Measurements from ENCODE around the gene GRK6.

The GRK6 gene

DNA sequence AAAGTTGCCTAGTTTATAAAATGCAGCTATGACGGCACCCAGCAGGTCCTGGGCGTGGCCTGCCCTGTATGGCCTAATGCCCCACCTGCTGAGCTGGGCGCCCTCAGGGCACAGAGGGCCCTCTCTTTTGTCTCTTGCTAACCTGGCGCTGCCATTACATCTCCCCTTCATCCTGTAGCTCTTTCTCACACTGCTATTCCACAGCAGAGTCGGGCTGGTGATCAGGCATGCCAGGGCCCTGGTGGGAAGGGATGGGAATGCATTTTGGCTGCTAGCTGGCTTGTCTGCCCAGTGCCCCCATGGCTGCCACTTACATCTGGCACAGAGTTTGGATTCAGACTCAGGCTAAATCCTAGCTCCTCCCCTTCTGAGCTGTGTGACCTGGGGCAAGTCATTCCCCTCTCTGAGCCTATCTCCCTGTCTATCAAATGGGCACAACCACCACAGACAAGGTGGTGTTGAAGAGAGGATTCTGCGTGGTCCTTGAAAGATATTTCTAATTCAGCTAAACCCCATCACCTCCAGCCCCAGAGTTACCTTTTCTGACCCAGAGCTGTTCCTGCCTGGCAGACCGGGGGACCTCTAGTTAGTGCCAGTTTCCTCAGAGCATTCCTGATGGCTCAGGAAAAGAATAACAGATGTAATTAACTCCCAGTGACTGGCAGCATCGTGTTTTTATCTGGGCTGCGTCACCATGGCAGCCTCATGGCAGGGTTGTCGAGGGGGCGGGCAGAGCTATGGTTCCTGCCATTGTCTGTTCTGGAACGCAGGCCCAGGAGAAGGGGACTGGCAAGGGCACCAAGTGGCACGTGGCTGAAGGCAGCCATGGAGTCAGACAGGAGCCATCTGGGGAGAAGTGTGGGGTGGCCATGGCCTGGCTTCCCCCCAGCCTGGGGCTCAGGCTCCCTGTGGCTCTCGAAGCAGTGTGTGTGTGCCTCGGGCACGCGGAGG is 26.5 kb downstream of the GRK6 start:
- DNase-seq (ENCODE audit: low read depth in 3 of 3, low spot score in 1 of 3): no peak

DNA sequence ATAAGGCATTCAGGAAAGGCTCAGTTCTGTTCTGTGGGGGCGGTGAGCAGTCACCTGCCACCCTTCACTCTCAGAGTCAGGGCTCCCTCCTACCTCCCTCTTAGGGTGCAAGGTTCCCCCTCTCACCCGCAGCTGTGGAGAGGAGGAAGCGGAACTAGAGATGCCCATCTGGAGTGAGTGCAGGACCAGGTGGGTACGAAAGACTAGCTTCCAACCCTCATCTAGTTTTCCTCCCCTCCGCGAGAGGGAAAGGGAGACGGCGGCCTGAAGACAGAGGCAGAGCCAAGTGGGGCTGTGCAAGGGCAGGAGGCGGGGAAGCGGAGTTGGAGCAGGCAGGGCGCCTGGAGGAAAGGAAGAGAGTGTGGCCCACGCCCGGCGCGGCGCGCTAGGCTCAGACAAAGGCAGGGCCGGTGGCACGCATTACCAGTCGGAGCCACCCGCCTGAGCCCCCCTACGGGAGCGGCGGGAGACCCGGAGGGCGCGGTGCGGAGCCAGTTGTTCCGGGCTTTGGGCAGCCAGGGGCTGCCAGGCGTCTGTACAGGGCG is 27.4 kb downstream of the GRK6 start:
- DNase-seq (ENCODE audit: low read depth in 3 of 3, low spot score in 1 of 3): no peak

GRCh38 chr5:177454397-177455035 is 28.0 kb downstream of the GRK6 start:
- peak; percentile 86 to 97 (median 93) for DNase-seq (ENCODE audit: low read depth in 3 of 3, low spot score in 1 of 3)

GRCh38 chr5:177455036-177455660 is 28.7 kb downstream of the GRK6 start:
- DNase-seq (ENCODE audit: low read depth in 3 of 3, low spot score in 1 of 3): peak; percentile 76 to 91 (median 85)

- peak; percentile 88 to 98 (median 88) for DNase-seq (ENCODE audit: low read depth in 3 of 3, low spot score in 1 of 3)
Measured at GRCh38 chr5:177455661-177456590, 29.4 kb downstream of the GRK6 start.

DNA sequence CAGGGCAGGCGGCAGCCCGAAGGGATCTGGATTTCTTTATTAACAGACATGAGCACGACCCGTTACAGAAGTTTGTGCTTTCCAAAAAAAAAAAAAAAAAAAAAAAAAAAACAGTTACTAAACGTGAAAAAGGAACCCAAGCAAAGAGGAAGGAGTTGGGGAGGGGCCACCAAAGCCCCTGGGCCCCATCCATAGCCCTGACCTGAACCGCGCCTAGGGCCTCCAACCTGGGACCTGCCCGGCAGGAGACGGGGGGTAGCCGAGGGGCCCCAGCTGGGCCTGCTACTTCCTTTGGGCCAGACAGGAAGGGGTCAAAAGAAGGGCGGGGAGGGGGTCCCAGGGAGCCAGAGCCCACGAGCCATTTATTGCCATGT is 30.1 kb downstream of the GRK6 start:
- DNase-seq (ENCODE audit: low read depth in 3 of 3, low spot score in 1 of 3): no peak

DNA sequence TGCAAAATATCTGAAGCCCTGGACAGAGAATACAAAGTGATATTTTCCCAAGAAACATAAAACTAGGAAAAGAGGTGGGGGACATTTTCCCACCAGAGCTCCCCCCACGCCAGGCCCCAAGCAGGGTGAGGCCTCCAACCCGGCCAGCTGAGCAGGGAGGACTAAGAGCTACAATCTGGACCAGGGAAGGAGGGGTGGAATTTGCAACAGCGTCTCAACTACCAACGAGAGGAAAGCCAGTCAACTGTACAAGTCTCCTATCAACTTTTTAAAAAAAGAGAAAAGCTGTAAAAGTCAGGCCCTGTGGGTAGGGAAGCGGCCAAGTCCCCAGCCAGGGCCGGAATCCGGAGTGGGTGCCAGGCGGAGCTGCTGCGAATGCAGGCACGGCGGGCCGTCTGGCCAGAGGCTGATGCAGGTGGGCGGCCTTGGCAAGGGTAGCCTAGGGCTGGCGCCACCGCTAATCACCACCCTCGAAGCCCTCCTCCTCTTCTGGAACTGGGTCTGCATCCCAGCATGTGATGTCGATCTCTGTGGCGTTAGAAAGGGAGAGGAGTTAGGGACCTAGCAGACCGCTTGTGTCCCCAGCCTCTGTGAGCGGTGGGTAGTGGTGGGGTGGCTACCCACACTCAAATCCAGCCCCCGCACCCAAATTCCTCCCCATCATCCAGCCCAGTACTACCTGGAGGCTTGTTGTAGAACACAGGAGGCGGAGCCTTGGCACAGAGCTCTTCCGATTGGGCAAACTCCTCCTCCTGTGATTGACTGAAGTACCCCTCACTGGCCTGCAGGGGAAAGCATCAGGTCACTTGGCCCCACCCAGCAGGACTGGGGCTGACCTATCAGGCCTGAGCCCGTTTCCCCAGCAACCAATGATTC is 30.7 kb downstream of the GRK6 start:
- no peak for DNase-seq (ENCODE audit: low read depth in 3 of 3, low spot score in 1 of 3)

DNA sequence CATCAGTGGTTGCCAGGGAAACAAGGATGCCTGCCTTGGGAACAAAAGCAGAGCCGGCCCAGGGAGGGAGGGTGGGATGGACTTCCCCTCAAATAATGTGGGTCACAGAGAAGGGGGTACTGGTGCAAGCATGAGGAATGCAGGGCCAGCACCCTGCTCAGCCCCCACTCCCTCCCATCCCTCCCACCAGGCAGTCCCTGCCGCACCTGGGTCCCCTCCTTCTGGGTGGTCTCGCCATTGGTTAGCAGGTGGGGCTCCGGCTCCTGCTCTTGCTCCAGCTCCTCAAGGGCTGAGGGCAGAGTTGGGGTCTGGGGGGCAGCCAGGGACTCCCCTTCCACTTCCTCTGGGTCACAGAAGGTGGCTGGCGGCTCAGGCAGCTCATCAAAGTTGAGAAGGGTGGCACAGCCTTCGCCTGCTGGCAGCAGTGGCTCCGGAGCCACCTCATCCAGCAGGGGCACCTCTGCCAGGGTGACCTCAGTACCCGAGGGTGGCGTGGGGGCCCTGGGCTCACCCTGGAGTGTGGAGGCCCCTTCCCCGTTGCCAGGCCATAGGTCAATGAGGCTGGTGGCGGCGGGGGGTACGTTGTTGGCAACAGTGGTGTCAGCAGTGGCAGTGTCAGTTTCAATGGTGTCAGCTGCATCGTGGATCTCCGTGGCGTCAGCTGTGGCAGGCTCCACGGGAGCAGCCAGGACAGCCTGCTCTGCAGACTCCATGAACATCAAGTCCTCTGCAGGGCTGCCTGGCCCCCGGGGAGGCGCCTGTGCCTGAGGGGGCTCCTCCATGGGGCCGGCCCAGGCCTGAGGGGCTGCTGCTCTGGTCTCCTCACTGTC is 31.6 kb downstream of the GRK6 start:
- DNase-seq (ENCODE audit: low read depth in 3 of 3, low spot score in 1 of 3): no peak

DNA sequence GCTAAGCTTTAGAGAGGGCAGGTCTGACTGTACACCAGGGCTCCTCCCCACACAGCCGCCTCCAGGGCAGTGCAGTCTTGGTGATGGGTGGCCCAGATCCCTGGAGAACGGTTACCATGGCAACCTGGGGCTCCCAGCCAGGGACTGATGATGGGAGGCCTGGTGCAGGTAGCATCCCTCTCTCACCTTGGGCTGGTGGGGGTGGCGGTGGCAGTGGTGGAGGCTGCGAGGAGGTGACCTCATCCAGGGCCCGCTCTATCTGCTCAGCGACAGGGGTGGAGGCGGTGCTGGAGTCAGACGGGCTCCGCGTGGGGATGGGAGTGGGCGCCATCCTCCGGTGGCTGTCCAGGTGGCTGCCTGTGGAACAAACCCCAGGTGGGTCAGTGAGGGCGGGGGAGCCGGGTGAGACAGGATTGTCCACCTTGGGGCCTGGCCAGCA is 32.5 kb downstream of the GRK6 start:
- no peak for DNase-seq (ENCODE audit: low read depth in 3 of 3, low spot score in 1 of 3)

DNA sequence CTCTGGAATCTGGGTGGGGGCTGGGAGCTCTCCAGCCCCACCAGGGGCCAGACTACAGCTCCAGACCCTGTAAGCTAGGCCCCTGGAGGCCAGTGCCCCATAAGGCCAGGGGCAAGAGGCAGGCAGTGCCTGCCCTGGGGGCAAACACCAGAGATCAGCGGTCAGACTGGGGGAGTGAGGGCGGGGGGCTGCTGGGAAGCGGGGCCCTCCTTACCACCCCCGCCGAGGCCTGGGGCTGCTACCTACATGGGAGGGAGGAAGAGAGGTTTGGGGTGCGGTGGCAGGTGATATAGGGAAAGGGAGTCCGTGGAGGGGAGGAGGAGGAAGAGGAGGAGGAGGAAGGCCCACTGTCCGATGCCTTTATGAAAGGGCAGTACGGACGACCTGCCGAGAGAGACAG is 32.9 kb downstream of the GRK6 start:
- no peak for DNase-seq (ENCODE audit: low read depth in 3 of 3, low spot score in 1 of 3)

GRCh38 chr5:177459819-177460628 is 33.5 kb downstream of the GRK6 start:
- DNase-seq (ENCODE audit: low read depth in 3 of 3, low spot score in 1 of 3): no peak

DNA sequence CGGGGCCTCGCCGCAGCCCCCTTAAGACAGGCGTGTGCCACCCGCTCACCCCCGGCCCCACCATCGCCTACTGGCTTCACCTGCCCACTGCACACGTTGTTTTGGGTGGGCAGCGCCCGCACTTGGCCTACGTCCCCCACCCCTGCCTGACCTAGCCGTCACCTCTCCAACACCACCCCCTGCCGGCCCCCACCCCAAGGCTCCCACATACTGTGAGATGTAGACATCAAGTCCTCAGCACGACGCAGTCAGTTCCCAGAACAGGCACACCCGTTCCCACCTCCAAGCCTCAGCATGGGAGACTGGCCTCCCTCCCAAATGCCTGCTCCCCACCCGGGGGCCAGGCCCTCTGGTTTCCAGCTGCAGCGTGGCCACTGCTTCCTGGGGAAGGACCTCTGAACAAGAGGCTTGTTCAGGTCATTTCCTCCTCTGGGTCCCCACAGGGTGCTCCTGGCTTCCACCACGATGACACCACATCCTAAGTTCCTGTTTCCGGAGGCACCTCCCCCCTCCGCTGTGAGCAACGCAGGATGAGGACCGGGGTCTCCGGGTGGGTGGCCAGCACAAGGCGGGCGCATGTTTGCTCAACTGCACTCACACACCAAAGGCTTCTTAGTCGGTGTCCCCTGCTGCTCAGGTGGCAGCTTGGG is 35.7 kb downstream of the GRK6 start:
- DNase-seq (ENCODE audit: low read depth in 3 of 3, low spot score in 1 of 3): no peak

- no peak for DNase-seq (ENCODE audit: low read depth in 3 of 3, low spot score in 1 of 3)
Measured at GRCh38 chr5:177465044-177465443, 38.6 kb downstream of the GRK6 start.

DNA sequence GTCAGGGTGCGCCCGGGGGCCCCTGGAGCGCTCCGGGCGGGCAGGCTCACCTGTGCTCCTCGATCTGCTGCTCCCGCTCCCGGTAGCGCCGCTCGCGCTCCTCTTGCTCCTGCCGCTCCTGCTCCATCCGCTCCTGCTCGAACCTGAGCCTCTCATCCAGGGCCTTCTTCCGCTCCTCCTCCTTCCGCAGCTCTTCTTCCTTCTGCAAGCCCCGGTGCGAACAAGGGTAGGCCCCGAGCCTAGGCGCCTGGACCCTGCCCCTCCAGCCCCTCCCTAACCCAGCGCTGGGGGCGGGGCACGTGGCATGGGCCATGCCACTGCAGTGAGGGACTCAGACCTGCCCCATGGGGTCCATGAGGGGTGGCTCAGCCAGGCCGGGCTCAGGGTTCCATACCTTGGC is 40.4 kb downstream of the GRK6 start:
- DNase-seq (ENCODE audit: low read depth in 3 of 3, low spot score in 1 of 3): no peak

DNA sequence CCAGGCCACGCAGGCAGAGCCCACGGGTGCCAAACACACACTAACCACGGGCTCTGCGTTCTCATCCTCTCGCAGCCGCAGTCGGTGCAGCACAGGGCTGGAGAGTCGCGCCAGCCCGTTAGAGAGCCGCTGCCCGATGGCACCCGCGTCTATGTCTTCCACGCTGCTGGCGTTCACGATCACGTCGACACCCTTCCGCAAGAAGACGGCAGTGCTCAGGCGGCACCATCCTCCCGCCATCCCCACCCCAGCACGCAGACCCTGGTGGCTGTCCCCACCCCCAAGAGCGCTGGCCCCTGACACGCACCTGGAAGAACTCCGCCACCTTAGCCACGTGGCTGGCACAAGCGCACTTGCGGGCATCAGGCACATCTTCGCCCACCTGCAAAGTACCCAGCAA is 41.0 kb downstream of the GRK6 start:
- no peak for DNase-seq (ENCODE audit: low read depth in 3 of 3, low spot score in 1 of 3)

- DNase-seq (ENCODE audit: low read depth in 3 of 3, low spot score in 1 of 3): no peak
Measured at GRCh38 chr5:177468329-177468684, 41.8 kb downstream of the GRK6 start.

All from stimulated activated CD4-positive, alpha-beta T cell treated with anti-CD3 and anti-CD28 coated beads, TNF-alpha, amount 100 ng/mL, for 1 hour (primary cell).